ENCODE results near the gene PPP1R7. TPM values are rescaled to one million over a fixed set of nuclear protein-coding genes. Genes with fewer than 3 reads are reported as not detected.

PPP1R7 gene
- total RNA-seq, 1 donor = 11.3 TPM

GRCh38 chr2:241118737-241119505 lies 31.3 kb upstream of the PPP1R7 start:
- no peak for DNase-seq (ENCODE audit: low read depth in 2 of 3, low spot score in 2 of 3)

- DNase-seq (ENCODE audit: low read depth in 2 of 3, low spot score in 2 of 3) = peak in 1 of 3 donors; percentile 14
Measured at GRCh38 chr2:241120440-241120839, 29.8 kb upstream of the PPP1R7 start.

GRCh38 chr2:241121008-241121407 lies 29.3 kb upstream of the PPP1R7 start:
- DNase-seq (ENCODE audit: low read depth in 2 of 3, low spot score in 2 of 3) = no peak

GRCh38 chr2:241122376-241123002 lies 27.8 kb upstream of the PPP1R7 start:
- no peak for DNase-seq (ENCODE audit: low read depth in 2 of 3, low spot score in 2 of 3)

- DNase-seq (ENCODE audit: low read depth in 2 of 3, low spot score in 2 of 3) = no peak
Measured at GRCh38 chr2:241123816-241124536, 26.3 kb upstream of the PPP1R7 start.

- no peak for DNase-seq (ENCODE audit: low read depth in 2 of 3, low spot score in 2 of 3)
Measured at GRCh38 chr2:241125626-241126025, 24.6 kb upstream of the PPP1R7 start.

- no peak for DNase-seq (ENCODE audit: low read depth in 2 of 3, low spot score in 2 of 3)
Measured at GRCh38 chr2:241126201-241126611, 24.1 kb upstream of the PPP1R7 start.

GRCh38 chr2:241126771-241127202 lies 23.5 kb upstream of the PPP1R7 start:
- DNase-seq (ENCODE audit: low read depth in 2 of 3, low spot score in 2 of 3) = no peak

- no peak for DNase-seq (ENCODE audit: low read depth in 2 of 3, low spot score in 2 of 3)
Measured at GRCh38 chr2:241128266-241128665, 22.0 kb upstream of the PPP1R7 start.

GRCh38 chr2:241129086-241129871 lies 21.0 kb upstream of the PPP1R7 start:
- DNase-seq (ENCODE audit: low read depth in 2 of 3, low spot score in 2 of 3) = no peak

- no peak for DNase-seq (ENCODE audit: low read depth in 2 of 3, low spot score in 2 of 3)
Measured at GRCh38 chr2:241130316-241130715, 20.0 kb upstream of the PPP1R7 start.

- no peak for DNase-seq (ENCODE audit: low read depth in 2 of 3, low spot score in 2 of 3)
Measured at GRCh38 chr2:241131531-241131930, 18.7 kb upstream of the PPP1R7 start.

- no peak for DNase-seq (ENCODE audit: low read depth in 2 of 3, low spot score in 2 of 3)
Measured at GRCh38 chr2:241132538-241133435, 17.5 kb upstream of the PPP1R7 start.

GRCh38 chr2:241133436-241133820 lies 16.8 kb upstream of the PPP1R7 start:
- no peak for DNase-seq (ENCODE audit: low read depth in 2 of 3, low spot score in 2 of 3)

GRCh38 chr2:241134711-241135110 lies 15.6 kb upstream of the PPP1R7 start:
- DNase-seq (ENCODE audit: low read depth in 2 of 3, low spot score in 2 of 3) = no peak

GRCh38 chr2:241135737-241136136 lies 14.5 kb upstream of the PPP1R7 start:
- no peak for DNase-seq (ENCODE audit: low read depth in 2 of 3, low spot score in 2 of 3)

GRCh38 chr2:241136191-241136590 lies 14.1 kb upstream of the PPP1R7 start:
- no peak for DNase-seq (ENCODE audit: low read depth in 2 of 3, low spot score in 2 of 3)

- DNase-seq (ENCODE audit: low read depth in 2 of 3, low spot score in 2 of 3) = no peak
Measured at GRCh38 chr2:241136661-241137260, 13.5 kb upstream of the PPP1R7 start.
